Psoas muscle (tissue), 8 donors: ENCODE measurements around the gene CCR2. TPM values are rescaled to one million over a fixed set of nuclear protein-coding genes. Genes with fewer than 3 reads are reported as not detected.

ENCODE experiments used
- ATAC-seq, 4 donors: fragments of 200-7000 bp; cut with Tn5 transposase; one replicate each; pipeline ENCODE4 v1.9.1; 2020; ENCODE audit warnings: moderate library complexity in 3 of 4, mild to moderate bottlenecking in 2 of 4
- DNase-seq, 2 donors: peaks; one replicate each; pipeline ENCODE4 v3.0.0-alpha.2; 2020
- H3K27ac ChIP-seq: fragments of 200-600 bp; one replicate; pipeline ENCODE4 v1.8.0; 2022
- H3K27me3 ChIP-seq, 3 donors: fragments of 200-600 bp in 1 of 3; one replicate each; pipeline versions ENCODE4 v1.6.1 to v1.8.0; 2013 to 2022; ENCODE audit warnings: low read length in 2 of 3, mild to moderate bottlenecking in 2 of 3, moderate library complexity in 1 of 3; ENCODE audit not compliant: insufficient read depth in 3 of 3
- H3K36me3 ChIP-seq, 2 donors: fragments of 200-600 bp in 1 of 2; one replicate each; pipeline versions ENCODE4 v1.6.1 to v1.8.0; 2013 to 2022; ENCODE audit warnings: low read depth in 1 of 2, mild to moderate bottlenecking in 1 of 2, moderate library complexity in 1 of 2; ENCODE audit not compliant: insufficient read depth in 1 of 2
- H3K4me1 ChIP-seq: fragments of 200-600 bp; one replicate; pipeline ENCODE4 v1.8.0; 2022
- H3K4me3 ChIP-seq: fragments of 200-600 bp; one replicate; pipeline ENCODE4 v1.8.0; 2022; ENCODE audit warnings: mild to moderate bottlenecking
- H3K9me3 ChIP-seq: fragments of 200-600 bp; one replicate; pipeline ENCODE4 v1.8.0; 2022
- whole genome bisulfite sequencing, 3 donors: extraction: QIAGEN DNeasy Blood & Tissue Kit; methylation state at CpG; one replicate each; pipeline versions ENCODE4 v1.1.6 to v1.1.7; 2013; 5-methylcytosine and 5-hydroxymethylcytosine counted together
- intact Hi-C, 2 donors: fragments of 100-400 bp; cut with DNase I; formaldehyde crosslinking; loops; one replicate each; pipeline versions ENCODE4 v1.11.0 to v1.14.2; 2022
- polyA plus RNA-seq, 3 donors: library from polyadenylated mRNA; stranded (reverse); fragments of 200-250 nt; gene quantifications; one replicate each; pipeline ENCODE4 v1.2.3, GENCODE V29; 2013
- total RNA-seq, 4 donors: library from RNA; stranded (reverse); fragmentation: NEBNext Ultra II Directional in 2 of 4; extraction: Animal tissue kit (Norgen Biotek cat#: 25700) in 2 of 4; gene quantifications; one replicate each; pipeline versions ENCODE4 v1.2.1 to v1.2.4, GENCODE V29; 2021 to 2023
- TF ChIP-seq, protein P1 (sequence below): fragments of 200-600 bp; IDR thresholded peaks from one replicate; pipeline ENCODE4 v1.8.0; 2022; ENCODE audit warnings: antibody characterized with exemption
- donor health status: healthy with polysubstance abuse.
- donor health status: DM: no; HTN: no; CAD: no; lungs with moderate emphysema.
- donor health status: Bipolar disorder and iron deficiency.
- donor health status: healthy.
- donor health status: DM: yes; HTN: yes; CAD: no.
- donor health status: DM: no; HTN: no; CAD: no.
- donor health status: DM: no; HTN: no; CAD: no.
- donor health status: DM: yes; HTN: yes; CAD: no.

The CCR2 gene
- total and polyA plus RNA-seq, 7 donors = 0.10 to 1.0 (median 0.34) TPM

DNA sequence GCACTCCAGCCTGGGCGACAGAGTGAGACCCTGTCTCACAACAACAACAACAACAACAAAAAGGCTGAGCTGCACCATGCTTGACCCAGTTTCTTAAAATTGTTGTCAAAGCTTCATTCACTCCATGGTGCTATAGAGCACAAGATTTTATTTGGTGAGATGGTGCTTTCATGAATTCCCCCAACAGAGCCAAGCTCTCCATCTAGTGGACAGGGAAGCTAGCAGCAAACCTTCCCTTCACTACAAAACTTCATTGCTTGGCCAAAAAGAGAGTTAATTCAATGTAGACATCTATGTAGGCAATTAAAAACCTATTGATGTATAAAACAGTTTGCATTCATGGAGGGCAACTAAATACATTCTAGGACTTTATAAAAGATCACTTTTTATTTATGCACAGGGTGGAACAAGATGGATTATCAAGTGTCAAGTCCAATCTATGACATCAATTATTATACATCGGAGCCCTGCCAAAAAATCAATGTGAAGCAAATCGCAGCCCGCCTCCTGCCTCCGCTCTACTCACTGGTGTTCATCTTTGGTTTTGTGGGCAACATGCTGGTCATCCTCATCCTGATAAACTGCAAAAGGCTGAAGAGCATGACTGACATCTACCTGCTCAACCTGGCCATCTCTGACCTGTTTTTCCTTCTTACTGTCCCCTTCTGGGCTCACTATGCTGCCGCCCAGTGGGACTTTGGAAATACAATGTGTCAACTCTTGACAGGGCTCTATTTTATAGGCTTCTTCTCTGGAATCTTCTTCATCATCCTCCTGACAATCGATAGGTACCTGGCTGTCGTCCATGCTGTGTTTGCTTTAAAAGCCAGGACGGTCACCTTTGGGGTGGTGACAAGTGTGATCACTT lies 18.8 kb downstream of the CCR2 start:
- 79 to 84% (median 80%) methylated on average over 9 of the region's 9 CpGs for WGBS, 3 donors
- Histone ChIP-seq H3K36me3 (no peaks in the 10 kb centered on the region), H3K27me3 (peaks cover 0 to 4% (median 2%) of the 10 kb centered on the region in 3 donors), H3K9me3 (no peaks in the 10 kb centered on the region), H3K4me1 (no peaks in the 10 kb centered on the region), H3K4me3 (no peak overlapping the region), H3K27ac (no peak overlapping the region)
- intact Hi-C loops = no loop called here
- no peak for ATAC-seq
- TF ChIP-seq, protein P1, sequence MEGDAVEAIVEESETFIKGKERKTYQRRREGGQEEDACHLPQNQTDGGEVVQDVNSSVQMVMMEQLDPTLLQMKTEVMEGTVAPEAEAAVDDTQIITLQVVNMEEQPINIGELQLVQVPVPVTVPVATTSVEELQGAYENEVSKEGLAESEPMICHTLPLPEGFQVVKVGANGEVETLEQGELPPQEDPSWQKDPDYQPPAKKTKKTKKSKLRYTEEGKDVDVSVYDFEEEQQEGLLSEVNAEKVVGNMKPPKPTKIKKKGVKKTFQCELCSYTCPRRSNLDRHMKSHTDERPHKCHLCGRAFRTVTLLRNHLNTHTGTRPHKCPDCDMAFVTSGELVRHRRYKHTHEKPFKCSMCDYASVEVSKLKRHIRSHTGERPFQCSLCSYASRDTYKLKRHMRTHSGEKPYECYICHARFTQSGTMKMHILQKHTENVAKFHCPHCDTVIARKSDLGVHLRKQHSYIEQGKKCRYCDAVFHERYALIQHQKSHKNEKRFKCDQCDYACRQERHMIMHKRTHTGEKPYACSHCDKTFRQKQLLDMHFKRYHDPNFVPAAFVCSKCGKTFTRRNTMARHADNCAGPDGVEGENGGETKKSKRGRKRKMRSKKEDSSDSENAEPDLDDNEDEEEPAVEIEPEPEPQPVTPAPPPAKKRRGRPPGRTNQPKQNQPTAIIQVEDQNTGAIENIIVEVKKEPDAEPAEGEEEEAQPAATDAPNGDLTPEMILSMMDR = peak; percentile 33
- DNase-seq = no peak

DNA sequence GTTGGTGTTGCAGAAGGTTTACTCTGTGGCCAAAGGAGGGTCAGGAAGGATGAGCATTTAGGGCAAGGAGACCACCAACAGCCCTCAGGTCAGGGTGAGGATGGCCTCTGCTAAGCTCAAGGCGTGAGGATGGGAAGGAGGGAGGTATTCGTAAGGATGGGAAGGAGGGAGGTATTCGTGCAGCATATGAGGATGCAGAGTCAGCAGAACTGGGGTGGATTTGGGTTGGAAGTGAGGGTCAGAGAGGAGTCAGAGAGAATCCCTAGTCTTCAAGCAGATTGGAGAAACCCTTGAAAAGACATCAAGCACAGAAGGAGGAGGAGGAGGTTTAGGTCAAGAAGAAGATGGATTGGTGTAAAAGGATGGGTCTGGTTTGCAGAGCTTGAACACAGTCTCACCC lies 20.8 kb downstream of the CCR2 start:
- Histone ChIP-seq H3K9me3 (no peaks in the 10 kb centered on the region), H3K4me1 (no peaks in the 10 kb centered on the region), H3K27ac (no peak overlapping the region), H3K4me3 (no peak overlapping the region), H3K36me3 (no peaks in the 10 kb centered on the region), H3K27me3 (no peaks in the 10 kb centered on the region)
- DNase-seq (no peak), ATAC-seq (no peak)
- WGBS, 3 donors = 76 to 86% (median 84%) methylated on average over 3 of the region's 3 CpGs
- TF ChIP-seq, protein P1 = no peak
- intact Hi-C loops = loop anchor here in 1 of 2 donors (5.0 kb wide), 3 partner anchors 227 to 432 kb away; partner anchors contain the start of gene CXCR6

DNA sequence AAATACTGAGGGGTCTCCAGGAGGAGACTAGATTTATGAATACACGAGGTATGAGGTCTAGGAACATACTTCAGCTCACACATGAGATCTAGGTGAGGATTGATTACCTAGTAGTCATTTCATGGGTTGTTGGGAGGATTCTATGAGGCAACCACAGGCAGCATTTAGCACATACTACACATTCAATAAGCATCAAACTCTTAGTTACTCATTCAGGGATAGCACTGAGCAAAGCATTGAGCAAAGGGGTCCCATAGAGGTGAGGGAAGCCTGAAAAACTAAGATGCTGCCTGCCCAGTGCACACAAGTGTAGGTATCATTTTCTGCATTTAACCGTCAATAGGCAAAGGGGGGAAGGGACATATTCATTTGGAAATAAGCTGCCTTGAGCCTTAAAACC lies 21.3 kb downstream of the CCR2 start:
- TF ChIP-seq, protein P1 = no peak
- intact Hi-C loops = loop anchor here in 1 of 2 donors (5.0 kb wide), 3 partner anchors 228 to 433 kb away; partner anchors contain the start of gene CXCR6
- DNase-seq (no peak), ATAC-seq (no peak)
- Histone ChIP-seq H3K9me3 (no peaks in the 10 kb centered on the region), H3K4me3 (no peak overlapping the region), H3K4me1 (peaks cover 4% of the 10 kb centered on the region), H3K27ac (no peak overlapping the region), H3K36me3 (no peaks in the 10 kb centered on the region), H3K27me3 (no peaks in the 10 kb centered on the region)
- 72 to 79% (median 78%) methylated on average over 2 of the region's 2 CpGs for WGBS, 3 donors

DNA sequence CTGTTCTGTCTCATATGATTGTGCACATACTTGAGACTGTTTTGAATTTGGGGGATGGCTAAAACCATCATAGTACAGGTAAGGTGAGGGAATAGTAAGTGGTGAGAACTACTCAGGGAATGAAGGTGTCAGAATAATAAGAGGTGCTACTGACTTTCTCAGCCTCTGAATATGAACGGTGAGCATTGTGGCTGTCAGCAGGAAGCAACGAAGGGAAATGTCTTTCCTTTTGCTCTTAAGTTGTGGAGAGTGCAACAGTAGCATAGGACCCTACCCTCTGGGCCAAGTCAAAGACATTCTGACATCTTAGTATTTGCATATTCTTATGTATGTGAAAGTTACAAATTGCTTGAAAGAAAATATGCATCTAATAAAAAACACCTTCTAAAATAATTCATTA lies 21.9 kb downstream of the CCR2 start:
- no peaks in the 10 kb centered on the region for H3K27me3 ChIP-seq
- TF ChIP-seq, protein P1 = no peak
- H3K36me3 ChIP-seq = no peaks in the 10 kb centered on the region
- DNase-seq (no peak), ATAC-seq (no peak)
- H3K4me1 ChIP-seq = peaks cover 10% of the 10 kb centered on the region
- no peak overlapping the region for H3K4me3 ChIP-seq
- WGBS, 3 donors = 30 to 38% (median 35%) methylated on average over 2 of the region's 2 CpGs
- H3K27ac ChIP-seq = no peak overlapping the region
- no peaks in the 10 kb centered on the region for H3K9me3 ChIP-seq
- intact Hi-C loops = loop anchor here in 1 of 2 donors (5.0 kb wide), 3 partner anchors 229 to 434 kb away; partner anchors contain the start of gene CXCR6
